A673 (cell line): Measurements from ENCODE around the gene THSD4. TPM values are rescaled to one million over a fixed set of nuclear protein-coding genes. Genes with fewer than 3 reads are reported as not detected.

ENCODE experiments used
- BruUV-seq: library from RNA; stranded (reverse); fragments of 400-500 nt; replicated peaks from 2 replicates; lab custom pipeline; 2021; lab: Mats Ljungman, UMichigan
- CTCF ChIA-PET: fragments of 300-600 bp; sonication (Branson Sonifier 250); formaldehyde crosslinking; loops from one replicate; lab custom pipeline; 2022; ENCODE audit warnings: antibody characterized with exemption; lab: Charles Lee
- POLR2A ChIA-PET: fragments of 300-600 bp; sonication (Branson Sonifier 250); formaldehyde crosslinking; loops from one replicate; lab custom pipeline; 2022; ENCODE audit warnings: antibody characterized with exemption; ENCODE audit not compliant: low non-redundant PET; lab: Charles Lee
- DNase-seq: peaks from one replicate; pipeline ENCODE4 v3.0.0-alpha.2; 2015; ENCODE audit warnings: low spot score
- H3K27ac ChIP-seq: fragments of 200-600 bp; sonication (generic); 2 replicates; pipeline ENCODE4 v1.5.1; 2016; ENCODE audit warnings: mixed run types, low read depth, mild to moderate bottlenecking, mixed read lengths, antibody characterized with exemption, low read length; ENCODE audit not compliant: poor library complexity, severe bottlenecking
- H3K27me3 ChIP-seq: fragments of 200-600 bp; sonication (generic); replicated peaks from 2 replicates; pipeline ENCODE4 v1.6.1; 2017; ENCODE audit warnings: mixed run types, low read depth, mild to moderate bottlenecking, mixed read lengths, antibody characterized with exemption, low read length; ENCODE audit not compliant: insufficient read depth, poor library complexity
- H3K36me3 ChIP-seq: fragments of 200-600 bp; sonication (generic); 2 replicates; pipeline ENCODE4 v1.6.1; 2016; ENCODE audit warnings: mixed run types, mild to moderate bottlenecking, mixed read lengths, antibody characterized with exemption, low read length; ENCODE audit not compliant: insufficient read depth, poor library complexity, severe bottlenecking
- H3K4me1 ChIP-seq: fragments of 200-600 bp; sonication (generic); 2 replicates; pipeline ENCODE4 v1.6.1; 2017; ENCODE audit warnings: mixed run types, mild to moderate bottlenecking, mixed read lengths, antibody characterized with exemption, low read length; ENCODE audit not compliant: insufficient read depth, poor library complexity, severe bottlenecking
- H3K4me3 ChIP-seq: fragments of 200-600 bp; sonication (generic); 2 replicates; pipeline ENCODE4 v1.5.1; 2016; ENCODE audit warnings: low read depth, mixed run types, mild to moderate bottlenecking, mixed read lengths, low read length; ENCODE audit not compliant: poor library complexity, severe bottlenecking
- H3K9me3 ChIP-seq: fragments of 200-600 bp; sonication (generic); 2 replicates; pipeline ENCODE4 v1.6.1; 2016; ENCODE audit warnings: mixed run types, low read depth, mild to moderate bottlenecking, mixed read lengths, antibody characterized with exemption, low read length; ENCODE audit not compliant: poor library complexity, severe bottlenecking
- CTCF ChIP-seq: fragments of 300-800, 200-600 bp; sonication (generic); conservative IDR thresholded peaks from 2 replicates; pipeline ENCODE4 v1.5.1; 2017; ENCODE audit warnings: low read depth, mild to moderate bottlenecking, antibody characterized with exemption, low read length, moderate library complexity, mixed read lengths
- EZH2 ChIP-seq: fragments of 200-600 bp; sonication (generic); IDR thresholded peaks from 2 replicates; pipeline ENCODE4 v1.6.1; 2017; ENCODE audit warnings: borderline replicate concordance, low read depth, mild to moderate bottlenecking, mixed read lengths, antibody characterized with exemption, low read length; ENCODE audit not compliant: poor library complexity, severe bottlenecking
- intact Hi-C: fragments of 100-400 bp; cut with micrococcal nuclease; formaldehyde crosslinking; loops from one replicate; pipeline ENCODE4 v1.10.0; 2022; ENCODE audit not compliant: unreplicated experiment
- total RNA-seq: library from RNA; stranded (reverse); gene quantifications from 2 replicates; pipeline ENCODE4 v1.2.3, GENCODE V29; 2021

The THSD4 gene
- total RNA-seq, 1 experiment from 2014 or later: 2.4 TPM

DNA sequence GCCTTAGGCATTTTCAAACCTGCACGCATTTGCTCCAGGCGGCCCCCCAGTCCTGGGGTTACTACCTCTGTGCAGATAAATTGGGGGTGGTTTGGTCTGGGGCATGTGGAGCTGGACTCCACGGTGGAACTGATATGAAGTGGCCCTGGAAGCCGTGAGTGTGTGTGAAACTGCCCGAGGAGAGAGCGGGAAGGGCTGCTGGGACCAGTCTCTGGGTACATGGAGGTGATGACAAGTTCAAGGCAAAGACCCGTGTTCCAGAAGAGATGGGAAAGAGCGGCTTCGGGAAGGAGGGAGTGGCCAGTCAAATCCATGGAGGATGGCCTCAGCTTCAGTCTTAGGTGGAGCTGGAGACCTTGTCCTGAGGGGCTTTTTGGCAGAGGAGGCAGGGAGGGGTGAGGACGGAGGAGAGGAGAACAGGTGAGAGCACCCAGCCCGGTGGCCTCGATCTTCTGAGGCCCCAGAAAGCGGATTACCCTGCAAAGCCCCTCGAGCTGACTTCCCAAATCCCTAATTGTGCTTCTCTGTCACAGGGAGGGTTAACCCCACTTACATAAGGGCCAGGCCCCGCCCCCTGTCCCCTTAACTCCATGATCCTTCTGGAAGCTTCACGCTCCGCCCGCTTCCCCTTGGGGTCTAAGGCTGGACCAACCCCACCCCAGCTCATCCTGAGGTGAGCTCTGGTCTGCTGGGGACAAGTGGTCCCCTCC lies 693.2 kb downstream of the THSD4 start:
- no peak for DNase-seq
- no peak overlapping the region for H3K4me3 ChIP-seq
- TF ChIP-seq EZH2 (no peak), CTCF (no peak)
- no TSS peak for BruUV-seq
- no peaks in the 10 kb centered on the region for H3K36me3 ChIP-seq
- no peak overlapping the region for H3K27ac ChIP-seq
- peaks cover 14% of the 10 kb centered on the region for H3K4me1 ChIP-seq
- H3K9me3 ChIP-seq: no peaks in the 10 kb centered on the region
- no peaks in the 10 kb centered on the region for H3K27me3 ChIP-seq
- CTCF ChIA-PET: interaction anchor here (1.2 kb wide), 1 partner anchor 65 kb away, joined by 5 read pairs; no protein-coding TSS in a partner anchor
- POLR2A ChIA-PET: interaction anchor here (0.6 kb wide), 1 partner anchor 31 kb away, joined by 5 read pairs; no protein-coding TSS in a partner anchor
- intact Hi-C loops: no loop called here

DNA sequence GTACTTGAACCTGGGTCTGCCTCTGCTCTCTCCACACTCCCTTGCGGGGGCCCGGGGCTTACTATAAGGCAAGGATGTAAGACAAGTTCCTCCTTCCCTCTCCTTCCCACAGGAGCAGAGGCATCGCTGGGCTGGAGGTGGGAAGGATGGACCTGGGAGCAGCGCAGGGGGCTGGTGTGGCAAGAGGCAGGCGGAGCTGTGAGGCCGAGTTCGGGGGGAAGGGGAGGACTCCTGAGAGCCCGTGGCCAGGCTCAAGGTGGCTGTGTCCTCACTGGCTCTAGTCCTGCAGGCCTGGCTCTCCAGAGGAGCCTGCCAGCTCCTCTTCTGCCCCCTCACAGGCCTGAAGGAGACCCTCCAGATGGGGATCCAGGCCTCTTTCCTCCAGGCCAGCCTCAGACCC lies 694.1 kb downstream of the THSD4 start:
- ChIA-PET POLR2A (no interaction called here), CTCF (no interaction called here)
- Histone ChIP-seq H3K4me3 (no peak overlapping the region), H3K27ac (no peak overlapping the region), H3K4me1 (peaks cover 14% of the 10 kb centered on the region), H3K27me3 (no peaks in the 10 kb centered on the region), H3K36me3 (no peaks in the 10 kb centered on the region), H3K9me3 (no peaks in the 10 kb centered on the region)
- intact Hi-C loops: no loop called here
- no peak for TF ChIP-seq EZH2
- TF ChIP-seq CTCF: no peak
- BruUV-seq: no TSS peak
- no peak for DNase-seq

DNA sequence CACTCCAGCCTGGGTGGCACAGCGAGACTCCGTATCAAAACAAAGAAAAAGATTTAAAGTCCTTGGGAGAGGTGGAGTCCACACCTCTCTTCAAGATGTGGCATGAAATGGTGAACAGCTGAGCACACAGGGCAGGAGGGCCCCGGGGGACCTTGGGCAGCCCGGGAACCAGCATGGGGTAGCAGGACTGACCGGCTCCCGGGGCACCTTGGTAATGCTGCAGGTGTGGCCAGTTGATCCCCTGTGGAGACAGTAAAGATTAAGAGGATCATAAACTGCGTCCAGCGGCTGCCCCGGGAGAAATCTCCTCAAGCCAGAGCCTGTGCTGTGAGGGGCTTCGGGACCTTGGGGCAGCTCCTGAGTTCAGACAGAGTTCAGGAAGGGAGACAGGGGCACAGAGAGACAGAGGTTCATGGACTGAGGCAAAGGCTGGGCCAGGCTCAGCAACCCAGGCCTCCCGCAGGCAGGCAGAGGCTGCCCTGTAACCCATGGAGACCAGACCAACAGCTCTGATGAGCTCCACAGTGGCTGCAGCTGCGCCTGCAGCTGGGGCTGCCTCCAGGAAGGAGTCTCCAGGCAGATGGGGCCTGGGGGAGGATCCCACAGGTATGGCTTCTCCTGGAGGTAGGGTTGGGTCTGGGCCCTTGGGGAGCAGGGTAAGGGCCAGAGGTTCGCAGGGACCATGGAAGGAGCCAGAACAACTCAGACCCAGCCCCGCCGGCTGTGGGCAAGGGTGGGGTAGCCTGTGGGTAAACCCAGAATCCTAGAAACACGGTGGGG lies 695.2 kb downstream of the THSD4 start, which contains the start of gene NR2E3:
TSS of gene NR2E3 (plus strand) at position 299 of the 780 bp plus-strand sequence. CDS start at position 489, 190 bp downstream.
- ChIA-PET CTCF (interaction anchor here (1.0 kb wide), 1 partner anchor 67 kb away, joined by 3 read pairs; no protein-coding TSS in a partner anchor), POLR2A (interaction anchor here (0.6 kb wide), 1 partner anchor 44 kb away, joined by 8 read pairs; no protein-coding TSS in a partner anchor)
- TF ChIP-seq EZH2 (no peak), CTCF (no peak)
- no TSS peak for BruUV-seq
- intact Hi-C loops: no loop called here
- DNase-seq: no peak
- Histone ChIP-seq H3K36me3 (no peaks in the 10 kb centered on the region), H3K9me3 (no peaks in the 10 kb centered on the region), H3K27ac (no peak within 1 kb of the TSS), H3K4me1 (peaks cover 14% of the 10 kb centered on the region), H3K27me3 (no peaks in the 10 kb centered on the region), H3K4me3 (no peak within 1 kb of the TSS)
